ENCODE data around the gene TNNT2. TPM values are rescaled to one million over a fixed set of nuclear protein-coding genes. Genes with fewer than 3 reads are reported as not detected.

Gene TNNT2
- total and polyA plus RNA-seq, 2 of the 8 experiments (the other 6 are each of a cell fraction or from before 2014, with no cell fraction given) = 3.1 to 21.0 TPM

GRCh38 chr1:201384406-201384782 lies 6.9 kb upstream of the TNNT2 start:
- no peak overlapping the region for H2AFZ ChIP-seq (ENCODE audit: low read length)
- H2BK120ac ChIP-seq (replicated peaks; ENCODE audit: low read depth, low read length) = no peak overlapping the region
- H3K79me2 ChIP-seq (ENCODE audit: control insufficient read depth in 1 of 2, insufficient read depth in 2 of 2, low read length in 2 of 2) = no peaks in the 10 kb centered on the region
- no peak for FAIRE-seq
- no peaks in the 10 kb centered on the region for H3K9me3 ChIP-seq (ENCODE audit: insufficient read depth in 2 of 2, low read depth in 1 of 2, low read length in 1 of 2)
- H3K4me1 ChIP-seq (replicated peaks in 1 of 4; ENCODE audit: control insufficient read depth in 3 of 4, insufficient read depth in 4 of 4, low read length in 3 of 4) = peaks cover 0 to 2% (median under 1%) of the 10 kb centered on the region in 4 experiments; a peak in 1 of 7 replicates
- no peak overlapping the region for H3K23ac ChIP-seq (ENCODE audit: insufficient read length)
- H3K4me2 ChIP-seq (ENCODE audit: insufficient read depth in 1 of 2, low read depth in 2 of 2, low read length in 2 of 2) = no peak overlapping the region
- no peak overlapping the region for H2AK5ac ChIP-seq (ENCODE audit: low read depth, low read length)
- H2BK20ac ChIP-seq (ENCODE audit: low read length) = no peak overlapping the region
- no peak overlapping the region for H3K4ac ChIP-seq (replicated peaks; ENCODE audit: insufficient read length, low read depth, low read length)
- ChIA-PET CTCF (ENCODE audit: partially characterized antibody) (interaction anchor here (0.6 to 17.6 kb wide), 15 partner anchors 5 to 736 kb away, joined by 3 to 371 read pairs (median 6); partner anchors contain the start of genes LAD1 and TNNT2), POLR2A (ENCODE audit: partially characterized antibody) (interaction anchor here (1.0 to 1.3 kb wide), 2 partner anchors 13 to 130 kb away, joined by 3 to 4 read pairs; no protein-coding TSS in a partner anchor)
- H4K20me1 ChIP-seq (replicated peaks in 1 of 2; ENCODE audit: control insufficient read depth in 1 of 2, insufficient read depth in 2 of 2, low read length in 2 of 2) = no peaks in the 10 kb centered on the region
- H3K36me3 ChIP-seq (ENCODE audit: control insufficient read depth in 2 of 4, insufficient read depth in 4 of 4, low read length in 3 of 4) = peaks cover 0 to 4% (median 2%) of the 10 kb centered on the region in 4 experiments; a peak in 4 of 8 replicates
- no peak overlapping the region for H3K18ac ChIP-seq (ENCODE audit: extremely low read depth, low read length)
- no peak overlapping the region for H3K9ac ChIP-seq (replicated peaks in 1 of 4; ENCODE audit: extremely low read depth in 1 of 4, low read depth in 3 of 4, low read length in 3 of 4)
- no peak overlapping the region for H2BK15ac ChIP-seq (ENCODE audit: low read length)
- no peak overlapping the region for H4K5ac ChIP-seq (ENCODE audit: insufficient read length, low read depth, low read length)
- H3K79me1 ChIP-seq (ENCODE audit: low read depth, low read length) = no peaks in the 10 kb centered on the region
- 75% methylated on average over 3 of the region's 4 CpGs; no CpG with 5 or more reads in 1 of the 2 experiments for WGBS, 2 experiments (ENCODE audit: extremely low coverage in 1 of 2, insufficient coverage in 1 of 2, insufficient read length in 1 of 2, insufficient replicate concordance in 2 of 2, low coverage in 1 of 2, low lambda C conversion rate in 2 of 2, missing lambda C conversion rate in 1 of 2)
- H3K23me2 ChIP-seq (ENCODE audit: low read depth, low read length) = no peaks in the 10 kb centered on the region
- no peak overlapping the region for H3K27ac ChIP-seq (ENCODE audit: low read depth, low read length)
- H4K8ac ChIP-seq (ENCODE audit: extremely low read depth, insufficient read depth, low read length) = no peak overlapping the region; the same call in 1 of the 2 replicates
- DNase-seq (ENCODE audit: low read depth in 1 of 2, low spot score in 2 of 2) = no peak
- H4K91ac ChIP-seq (replicated peaks; ENCODE audit: insufficient read length, low read length) = no peak overlapping the region
- TF ChIP-seq SP1 (IDR thresholded peaks at IDR 0.05; ENCODE audit: low read depth, low read length) (no peak), BACH1 (IDR thresholded peaks at IDR 0.05; ENCODE audit: low read length) (no peak), RXRA (IDR thresholded peaks at IDR 0.05; ENCODE audit: insufficient read depth, low read depth, low read length) (no peak), RBBP5 (IDR thresholded peaks at IDR 0.05; ENCODE audit: borderline replicate concordance, low read depth, low read length) (no peak), CTBP2 (IDR thresholded peaks at IDR 0.05; ENCODE audit: borderline replicate concordance, insufficient read depth, insufficient read length, low read length) (no peak), KDM1A (IDR thresholded peaks at IDR 0.05; ENCODE audit: borderline replicate concordance, low read length) (no peak), HDAC2 (IDR thresholded peaks at IDR 0.05; ENCODE audit: borderline replicate concordance in 1 of 2, low read depth in 2 of 2, low read length in 2 of 2) (no peak), TCF12 (IDR thresholded peaks at IDR 0.05; ENCODE audit: low read depth, low read length) (no peak), GABPA (IDR thresholded peaks at IDR 0.05; ENCODE audit: borderline replicate concordance, insufficient read depth, low read length) (no peak), YY1 (IDR thresholded peaks at IDR 0.05; ENCODE audit: low read depth, low read length) (no peak), JUND (IDR thresholded peaks at IDR 0.05; ENCODE audit: low read length) (no peak), CBX5 (IDR thresholded peaks at IDR 0.05; ENCODE audit: low read depth, low read length) (no peak)
- H3K27me3 ChIP-seq (replicated peaks in 1 of 4; ENCODE audit: control insufficient read depth in 3 of 4, extremely low read depth in 1 of 4, insufficient read depth in 3 of 4, low read length in 3 of 4) = no peaks in the 10 kb centered on the region
- no peak overlapping the region for H3K56ac ChIP-seq (replicated peaks; ENCODE audit: insufficient read length, low read depth, low read length)
- no peak overlapping the region for H3K14ac ChIP-seq (ENCODE audit: insufficient read length)
- H3K4me3 ChIP-seq (ENCODE audit: extremely low read depth in 1 of 4, insufficient read depth in 2 of 4, low read depth in 3 of 4, low read length in 4 of 4) = no peak overlapping the region
- no peak overlapping the region for H2BK12ac ChIP-seq (ENCODE audit: low read depth, low read length)
- H2BK5ac ChIP-seq (ENCODE audit: low read depth, low read length) = no peak overlapping the region

All from H1 (cell line).